ENCODE measurements around the gene SCN2B.

The SCN2B gene

GRCh38 chr11:118152020-118152551 is 24.4 kb downstream of the SCN2B start:
- no peak for DNase-seq

- no peak for DNase-seq
These were observed 25.0 kb downstream of the SCN2B start for GRCh38 chr11:118151431-118151830.

GRCh38 chr11:118149493-118149892 is 26.9 kb downstream of the SCN2B start:
- DNase-seq, result no peak

- DNase-seq, result peak; percentile 45
These were observed 27.6 kb downstream of the SCN2B start for GRCh38 chr11:118148856-118149255.

- no peak for DNase-seq
These were observed 28.2 kb downstream of the SCN2B start for GRCh38 chr11:118148240-118148639.

- no peak for DNase-seq
These were observed 28.9 kb downstream of the SCN2B start for GRCh38 chr11:118147502-118147901.

- no peak for DNase-seq
These were observed 29.9 kb downstream of the SCN2B start for GRCh38 chr11:118146554-118146953.

- peak; percentile 91 for DNase-seq
These were observed 30.9 kb downstream of the SCN2B start for GRCh38 chr11:118145285-118146227.

- peak; percentile 30 for DNase-seq
These were observed 31.9 kb downstream of the SCN2B start for GRCh38 chr11:118144301-118145268.

- no peak for DNase-seq
These were observed 32.7 kb downstream of the SCN2B start for GRCh38 chr11:118143661-118144185.

GRCh38 chr11:118142809-118143208 is 33.6 kb downstream of the SCN2B start:
- no peak for DNase-seq

- no peak for DNase-seq
These were observed 34.4 kb downstream of the SCN2B start for GRCh38 chr11:118142081-118142480.

- no peak for DNase-seq
These were observed 36.9 kb downstream of the SCN2B start for GRCh38 chr11:118139578-118139977.

GRCh38 chr11:118138839-118139420 is 37.5 kb downstream of the SCN2B start:
- DNase-seq, result no peak

GRCh38 chr11:118136801-118137200 is 39.6 kb downstream of the SCN2B start:
- DNase-seq, result no peak

- DNase-seq, result no peak
These were observed 40.1 kb downstream of the SCN2B start for GRCh38 chr11:118136341-118136740.

- DNase-seq, result no peak
These were observed 40.7 kb downstream of the SCN2B start for GRCh38 chr11:118135796-118136165.

- DNase-seq, result no peak
These were observed 41.2 kb downstream of the SCN2B start for GRCh38 chr11:118135051-118135795.

- no peak for DNase-seq
These were observed 42.6 kb downstream of the SCN2B start for GRCh38 chr11:118133816-118134215.

- no peak for DNase-seq
These were observed 43.9 kb downstream of the SCN2B start for GRCh38 chr11:118132385-118133151.
